Tongue (tissue), 2 donors: ENCODE measurements around the gene MROH7. TPM values are rescaled to one million over a fixed set of nuclear protein-coding genes. Genes with fewer than 3 reads are reported as not detected.

Source experiments
- DNase-seq: peaks from one replicate; pipeline ENCODE4 v3.0.0-alpha.2; 2015
- total RNA-seq: library from RNA; depleted of rRNA; stranded (reverse); fragments of >200 nt; gene quantifications from one replicate; pipeline ENCODE4 v1.2.3, GENCODE V29; 2014

The MROH7 gene
- total RNA-seq, 1 donor from 2014 or later, result 4.2 TPM

DNA sequence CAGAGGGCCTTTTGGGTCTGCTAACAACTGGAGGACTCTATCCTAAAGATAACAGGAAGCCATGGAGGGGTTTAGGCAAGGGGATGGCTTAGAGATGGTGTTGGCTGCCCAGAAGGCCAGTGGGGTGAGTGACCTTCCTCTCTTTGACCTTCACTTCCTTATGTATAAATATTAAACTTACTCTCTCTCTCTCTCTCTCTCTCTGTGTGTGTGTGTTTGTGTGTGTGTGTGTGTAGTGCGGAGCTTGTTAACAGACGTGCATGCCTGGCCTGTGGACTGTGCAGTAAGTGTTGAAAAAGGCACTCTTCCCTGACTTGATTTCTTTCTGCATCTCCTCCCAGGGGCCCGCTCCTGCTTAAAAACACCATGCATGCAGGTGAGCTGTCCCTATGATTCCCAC, 10.0 kb downstream of the MROH7 start:
- no peak for DNase-seq

DNA sequence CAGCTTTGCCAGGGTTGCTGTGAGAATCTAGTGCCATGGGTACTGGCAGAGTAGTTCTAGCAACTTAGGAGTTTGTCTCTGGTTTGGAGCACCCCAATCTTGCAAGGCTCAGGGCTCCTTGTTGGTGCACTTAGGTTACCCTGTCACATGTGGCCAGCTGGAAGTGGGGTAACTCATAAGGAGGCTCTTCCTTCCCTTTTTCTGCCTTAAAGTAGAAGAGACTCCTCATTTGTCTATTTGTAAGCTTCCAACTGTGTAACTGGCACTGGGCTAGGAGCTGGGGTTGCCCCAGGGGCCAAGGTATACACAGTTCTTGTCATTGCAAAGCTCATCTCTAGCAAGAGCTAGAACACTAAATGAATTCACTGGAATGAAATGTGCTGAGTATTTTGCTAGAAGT, 10.6 kb downstream of the MROH7 start:
- DNase-seq, result no peak

DNA sequence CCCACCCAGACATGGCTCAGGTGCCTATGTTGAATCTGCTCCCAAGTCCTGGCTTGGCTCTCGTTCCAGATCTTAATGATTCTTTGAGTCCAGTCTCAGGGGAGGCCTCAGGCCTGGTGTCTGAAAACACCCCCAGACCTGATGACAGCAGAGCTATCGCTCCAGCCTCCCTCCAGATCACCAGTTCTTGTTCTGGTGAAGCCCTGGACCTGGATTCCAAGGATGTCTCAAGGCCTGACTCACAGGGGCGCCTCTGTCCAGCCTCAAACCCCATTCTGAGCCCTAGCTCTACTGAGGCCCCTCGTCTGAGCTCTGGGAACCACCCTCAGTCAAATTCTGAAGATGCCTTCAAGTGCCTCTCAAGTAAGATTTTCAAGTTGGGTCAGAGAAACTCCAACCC, 11.4 kb downstream of the MROH7 start:
- no peak for DNase-seq

DNA sequence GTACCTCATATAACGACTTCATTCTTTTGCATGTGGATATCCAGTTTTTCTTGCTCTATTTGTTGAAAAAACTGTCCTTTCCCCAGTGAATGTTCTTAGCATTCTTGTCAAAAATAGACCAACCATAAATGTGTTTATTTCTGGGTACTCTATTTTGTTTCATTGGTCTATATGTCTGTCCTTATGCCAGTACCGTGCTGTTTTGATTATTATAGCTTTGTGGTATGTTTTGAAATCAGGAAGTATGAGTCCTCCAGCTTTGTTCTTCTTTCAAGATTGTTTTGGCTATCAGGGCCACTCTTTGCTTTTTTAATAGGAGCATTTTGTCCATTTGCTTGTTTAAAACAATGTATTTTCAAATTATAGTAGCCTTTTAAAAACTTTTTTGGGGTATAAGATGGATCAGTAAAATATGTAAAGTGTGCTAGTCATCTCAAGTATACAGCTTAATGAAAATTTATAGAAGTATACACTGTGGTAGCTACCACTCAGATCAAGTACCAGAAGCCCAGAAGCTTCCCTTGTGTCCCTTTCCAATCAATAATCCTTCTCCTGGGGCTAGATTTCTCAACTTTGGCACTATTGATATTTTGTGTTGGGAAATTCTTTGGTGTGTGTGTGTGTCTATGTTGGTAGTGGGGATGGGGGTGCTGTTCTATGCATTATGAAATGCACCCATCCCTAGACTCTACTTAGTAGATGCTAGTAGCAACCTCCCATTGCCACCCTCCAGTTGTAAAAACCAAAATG, 16.8 kb downstream of the MROH7 start:
- DNase-seq, result no peak

DNA sequence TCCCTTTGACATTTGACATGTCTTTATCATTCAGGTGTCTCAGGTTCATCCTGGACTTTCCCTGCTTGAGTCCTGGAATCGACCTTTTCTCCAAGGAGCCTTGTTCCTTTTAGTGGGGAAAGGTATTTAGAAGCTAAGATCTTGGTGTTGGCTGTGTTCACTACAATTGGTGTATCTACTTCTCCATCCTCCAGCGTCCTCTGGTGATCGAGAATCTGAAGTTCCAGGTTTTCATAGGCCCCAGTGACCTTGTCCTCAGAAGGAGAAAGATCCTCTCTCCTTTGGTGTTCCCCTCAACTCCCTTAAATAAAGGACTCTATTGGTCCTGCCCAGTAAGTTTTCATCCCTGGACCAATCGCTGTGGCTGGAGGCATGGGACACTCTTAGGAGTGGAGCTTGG, 22.1 kb downstream of the MROH7 start:
- DNase-seq, result no peak

DNA sequence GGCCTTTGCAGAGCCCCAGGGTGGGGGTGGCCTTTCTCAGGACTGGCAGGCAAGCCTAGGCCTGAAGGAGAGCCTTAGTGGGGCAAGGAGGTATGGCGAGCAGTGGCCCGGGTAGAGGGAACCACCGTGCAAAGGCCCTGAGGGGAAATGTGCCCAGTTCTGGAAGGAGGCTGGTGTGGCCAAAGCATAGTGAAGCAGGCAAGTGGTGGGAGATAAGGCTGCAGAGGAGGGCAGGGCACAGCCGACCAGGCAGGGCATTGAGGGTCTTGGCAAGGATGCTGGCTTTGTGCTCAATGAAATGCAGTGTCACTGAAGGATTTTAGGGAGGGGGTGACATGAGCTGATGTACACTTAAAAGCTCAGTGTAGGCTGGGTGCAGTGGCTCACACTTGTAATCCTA, 22.8 kb downstream of the MROH7 start:
- DNase-seq, result no peak

DNA sequence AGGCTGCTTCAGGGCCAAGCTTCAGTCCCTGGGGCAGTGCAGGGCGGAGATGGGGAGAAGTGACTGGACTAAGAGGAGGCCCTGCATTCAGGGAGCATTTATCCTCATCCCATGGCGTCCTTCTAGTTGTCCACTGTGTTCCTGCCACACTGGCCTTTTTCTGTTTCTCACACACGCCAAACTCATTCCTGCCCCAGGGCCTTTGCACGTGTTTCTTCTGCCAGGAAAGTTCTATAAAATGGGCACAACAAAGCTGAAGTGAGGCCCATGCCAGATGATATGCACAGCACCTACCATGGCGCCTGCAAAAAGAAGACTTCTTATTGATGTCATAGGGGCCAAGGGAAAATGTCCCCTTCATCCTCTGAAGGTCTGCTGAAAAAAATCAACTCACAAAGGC, 24.3 kb downstream of the MROH7 start:
- no peak for DNase-seq

DNA sequence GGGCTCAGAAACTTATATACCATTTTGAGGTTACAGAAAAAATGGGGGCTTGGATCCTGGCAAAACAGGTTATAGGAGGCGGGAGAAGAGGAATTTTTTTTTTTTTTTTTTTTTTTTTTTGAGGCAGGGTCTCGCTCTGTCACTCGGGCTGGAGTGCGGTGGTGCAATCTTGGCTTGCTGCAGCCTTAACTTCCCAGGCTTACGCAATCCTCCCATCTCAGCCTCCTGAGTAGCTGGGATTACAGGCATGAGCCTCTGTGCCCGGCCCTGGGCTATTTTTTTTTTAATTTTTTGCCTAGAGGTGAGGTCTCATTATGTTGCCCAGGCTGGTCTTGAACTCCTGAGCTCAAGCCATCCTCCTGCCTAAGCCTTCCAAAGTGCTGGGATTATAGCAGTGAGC, 24.7 kb downstream of the MROH7 start:
- DNase-seq, result no peak

DNA sequence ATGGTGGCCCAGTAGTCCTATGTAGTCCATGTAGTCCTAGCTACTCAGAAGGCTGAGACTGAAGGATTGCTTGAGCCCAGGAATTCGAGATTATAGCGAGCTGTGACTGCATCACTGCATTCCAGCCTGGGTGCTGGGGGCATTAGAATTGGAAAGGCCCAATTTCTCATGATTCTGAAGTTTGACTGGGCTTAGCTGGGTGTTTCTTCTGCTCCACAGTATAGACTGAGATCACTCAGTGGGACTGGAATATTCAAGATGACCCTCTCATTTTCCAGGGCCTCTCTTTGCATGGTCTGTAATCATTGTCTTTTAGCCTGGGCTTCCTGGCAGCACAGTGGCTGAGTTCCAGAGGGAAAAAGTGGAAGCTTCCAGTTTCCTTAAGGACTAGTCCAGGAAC, 26.2 kb downstream of the MROH7 start:
- no peak for DNase-seq

DNA sequence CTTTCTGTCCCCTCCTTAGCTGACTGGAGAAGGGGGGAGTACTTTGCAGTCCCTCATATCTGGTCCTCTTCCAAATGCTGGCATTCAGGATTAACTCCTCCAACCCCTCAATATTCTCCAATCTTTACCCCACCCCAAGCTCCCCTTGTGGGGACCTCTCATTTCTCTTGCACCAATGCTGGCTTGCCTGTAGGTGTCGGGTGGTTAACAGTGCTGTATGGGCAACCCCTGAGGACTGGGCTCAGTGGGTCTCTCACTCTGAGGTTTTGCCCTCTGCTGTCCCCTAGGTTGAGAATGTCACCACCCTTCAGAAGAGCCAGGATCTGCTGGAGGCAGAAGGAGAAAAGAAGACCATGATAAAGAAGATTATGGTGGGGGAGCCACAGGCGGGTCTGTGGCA, 27.0 kb downstream of the MROH7 start:
- no peak for DNase-seq

DNA sequence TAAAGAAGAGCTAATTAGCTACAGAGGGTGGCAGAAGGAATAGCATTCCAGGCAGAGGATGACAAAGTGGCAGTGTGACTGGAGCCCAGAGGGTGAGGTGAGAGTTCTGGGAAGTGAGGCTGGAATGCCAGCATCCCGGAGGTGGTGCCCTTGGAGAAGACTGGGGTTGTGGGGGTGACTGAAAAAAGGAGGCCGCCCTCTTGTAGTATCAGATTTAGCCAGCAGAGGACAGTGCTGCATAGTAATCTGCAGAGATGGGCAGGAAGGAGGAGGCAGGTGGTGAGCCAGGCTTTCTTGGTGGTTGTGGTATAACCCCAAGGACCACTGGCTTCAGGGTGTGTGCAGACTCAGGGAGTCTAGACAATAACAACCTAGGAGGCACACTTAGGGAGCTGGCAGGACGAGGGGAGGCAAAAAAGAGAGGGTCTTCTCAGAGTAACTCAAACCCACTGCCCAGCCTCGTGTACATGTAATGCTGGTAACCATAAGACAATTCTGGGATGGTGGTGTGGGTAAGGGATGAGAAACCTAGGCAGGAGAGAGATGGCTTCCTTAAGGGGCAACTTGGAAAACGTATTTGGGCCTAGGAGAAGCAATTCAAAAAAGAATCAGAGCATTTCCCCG, 30.5 kb downstream of the MROH7 start:
- DNase-seq, result peak; percentile 19

DNA sequence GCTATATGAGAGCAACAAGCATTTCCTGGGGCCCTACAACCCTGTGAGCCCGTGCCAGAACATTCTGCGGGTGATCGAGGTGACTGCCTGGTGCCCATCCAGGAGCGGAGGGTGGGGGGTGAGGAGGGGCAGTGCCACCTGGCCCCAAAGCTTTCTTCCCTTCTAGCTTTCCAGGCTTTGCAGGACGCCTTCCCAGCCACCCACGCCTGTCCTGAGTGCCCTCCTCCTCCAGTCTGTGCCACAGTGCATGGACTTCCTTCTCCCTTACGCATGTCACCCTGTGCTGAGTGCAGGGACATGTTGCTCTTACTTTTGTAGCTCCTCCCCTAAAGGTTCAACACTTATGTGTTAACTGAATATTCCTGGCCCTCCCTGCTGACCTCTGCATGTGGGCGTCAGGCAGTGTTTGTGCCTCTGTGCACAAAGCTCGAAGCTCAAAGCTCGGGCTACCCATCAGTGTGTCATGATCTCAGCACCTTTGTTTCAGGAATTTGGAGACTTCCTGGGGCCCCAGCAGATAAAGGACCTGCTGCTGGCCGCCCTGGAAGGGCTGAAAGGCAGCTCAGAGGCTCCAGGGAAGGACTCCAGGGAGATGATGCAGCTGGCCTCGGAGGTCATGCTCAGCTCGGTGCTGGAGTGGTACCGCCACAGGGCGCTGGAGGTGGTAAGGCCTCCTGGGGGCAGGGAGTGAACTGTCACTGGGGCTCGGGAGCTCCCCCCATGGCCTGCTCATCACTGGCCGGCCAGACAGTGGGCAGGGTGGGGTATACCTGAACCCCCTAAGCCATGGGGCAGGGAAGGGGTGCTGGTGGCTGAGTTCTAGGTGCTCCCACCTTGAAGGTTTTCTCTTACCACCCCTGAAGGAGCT, 37.4 kb downstream of the MROH7 start:
- DNase-seq, result no peak

DNA sequence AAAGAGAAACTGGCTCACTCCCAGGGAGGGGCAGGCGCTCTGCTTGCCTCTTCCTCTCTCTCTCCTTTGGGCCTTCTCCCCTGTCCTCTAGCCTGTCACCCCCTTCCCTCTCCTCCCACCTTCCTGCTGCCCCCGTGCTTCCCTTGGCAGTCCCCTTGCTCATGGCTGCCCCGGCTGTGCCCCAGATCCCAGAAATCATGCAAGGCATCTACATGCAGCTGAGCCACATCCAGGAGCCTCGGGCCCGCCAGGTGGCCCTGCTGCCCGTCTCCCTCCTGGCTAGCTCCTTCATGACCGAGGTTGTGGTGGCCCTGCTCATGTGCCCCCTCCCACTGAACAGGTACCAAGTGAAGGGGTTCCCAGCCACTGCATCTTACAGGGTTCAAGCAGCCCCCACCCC, 38.1 kb downstream of the MROH7 start:
- no peak for DNase-seq

DNA sequence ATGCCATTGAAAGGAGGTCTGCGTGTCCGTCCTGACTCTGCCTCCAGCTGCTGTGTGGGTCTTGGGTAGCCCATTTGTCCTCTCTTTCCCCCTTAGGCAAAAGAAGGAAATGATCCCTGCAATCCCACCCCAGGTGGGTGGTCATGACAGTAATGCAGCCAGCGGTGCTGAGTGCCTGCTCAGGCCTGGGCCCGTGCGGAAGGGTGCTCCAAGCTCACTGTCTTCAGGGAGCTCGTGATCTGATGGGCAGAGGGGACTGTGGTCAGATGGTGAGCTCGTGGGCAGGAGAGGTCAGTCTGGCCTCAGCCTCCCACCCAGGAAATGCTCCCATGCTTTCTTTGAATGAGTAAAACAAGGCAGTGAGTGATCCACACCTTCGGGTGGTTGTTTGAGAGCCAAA, 38.8 kb downstream of the MROH7 start:
- DNase-seq, result no peak

DNA sequence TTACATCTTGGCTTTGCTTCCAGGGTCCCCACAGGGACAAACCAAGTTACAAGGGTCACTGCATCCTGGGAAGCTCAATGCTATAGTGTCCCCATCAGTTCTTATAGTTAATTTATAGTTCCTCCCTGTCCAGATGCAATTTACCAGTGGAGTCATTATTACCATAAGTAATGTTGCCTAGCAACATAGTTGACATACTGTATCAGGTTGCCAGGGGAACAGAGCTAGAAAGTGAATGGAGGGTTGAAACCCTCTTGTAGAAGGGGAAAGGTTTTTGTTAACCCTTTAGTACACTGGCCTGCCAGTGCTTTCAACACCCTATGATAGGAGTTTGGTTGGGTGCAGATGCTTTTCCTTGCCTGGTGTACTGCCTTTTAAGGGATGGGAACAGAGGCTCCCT, 39.8 kb downstream of the MROH7 start:
- DNase-seq, result peak; percentile 60

DNA sequence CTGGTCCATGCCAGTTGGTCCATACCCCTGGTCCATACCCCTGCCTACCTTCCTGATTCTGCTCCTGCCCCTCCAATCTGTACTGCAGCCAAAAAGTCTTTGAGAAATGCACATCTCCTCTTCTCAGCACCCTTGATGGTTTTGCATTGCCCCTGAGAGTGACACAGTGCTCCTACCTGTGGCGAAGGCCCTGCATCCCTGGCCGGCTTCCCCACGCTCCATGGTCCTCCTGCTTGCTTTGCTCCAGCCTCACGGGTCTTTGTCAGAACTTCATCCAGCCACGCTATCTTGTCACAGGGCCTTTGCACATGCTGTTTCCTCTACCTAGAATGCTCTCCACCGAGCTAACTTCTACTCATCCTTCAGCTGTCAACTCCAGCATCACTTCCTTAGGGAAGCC, 41.9 kb downstream of the MROH7 start:
- no peak for DNase-seq

DNA sequence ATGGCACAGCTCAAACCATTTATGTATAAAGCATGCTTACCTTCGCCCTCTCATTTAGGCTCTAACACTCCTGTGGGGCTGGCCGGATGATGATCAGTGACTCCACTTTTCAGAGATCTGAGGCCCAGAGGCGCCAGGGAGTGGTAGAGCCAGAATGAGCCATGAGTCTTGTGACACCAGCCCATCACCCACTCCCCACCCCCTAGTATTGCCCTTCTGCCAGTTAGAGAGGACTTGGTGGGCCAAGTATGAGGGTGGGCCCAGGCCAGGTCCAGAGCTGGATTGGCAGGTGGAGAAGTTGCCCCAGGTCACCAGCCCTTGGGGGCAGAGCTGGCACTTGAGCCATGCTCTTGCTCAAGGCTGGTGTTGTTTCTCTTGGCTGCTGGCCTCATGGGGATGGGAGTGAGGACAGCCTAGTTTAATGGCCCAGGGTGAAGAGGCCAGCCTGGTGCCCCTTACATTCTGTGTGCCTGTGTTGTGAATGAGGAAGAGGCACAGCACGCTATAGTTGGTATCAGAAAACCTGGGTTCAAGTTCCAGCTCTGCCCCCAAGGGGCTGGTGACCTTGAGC, 43.8 kb downstream of the MROH7 start:
- no peak for DNase-seq

DNA sequence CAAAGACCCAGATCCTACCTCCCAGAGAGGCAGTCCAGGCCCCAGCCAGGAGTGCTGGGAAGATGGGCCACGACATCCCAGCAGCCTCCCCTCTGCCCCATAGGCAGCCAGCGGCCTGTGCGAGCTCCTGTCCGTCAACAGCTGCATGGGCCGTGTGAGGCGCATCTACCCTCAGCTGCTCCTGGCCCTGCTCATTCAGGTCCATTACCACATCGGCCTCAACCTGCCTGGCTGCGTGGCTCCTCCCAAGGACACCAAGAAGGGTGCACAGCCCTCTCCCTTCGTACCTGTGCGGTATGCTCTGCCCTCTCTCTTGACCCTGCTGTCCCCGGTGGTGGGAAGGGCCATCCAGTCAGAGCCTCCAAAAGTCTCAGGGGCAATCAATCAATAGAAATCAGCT, 44.6 kb downstream of the MROH7 start:
- DNase-seq, result no peak

DNA sequence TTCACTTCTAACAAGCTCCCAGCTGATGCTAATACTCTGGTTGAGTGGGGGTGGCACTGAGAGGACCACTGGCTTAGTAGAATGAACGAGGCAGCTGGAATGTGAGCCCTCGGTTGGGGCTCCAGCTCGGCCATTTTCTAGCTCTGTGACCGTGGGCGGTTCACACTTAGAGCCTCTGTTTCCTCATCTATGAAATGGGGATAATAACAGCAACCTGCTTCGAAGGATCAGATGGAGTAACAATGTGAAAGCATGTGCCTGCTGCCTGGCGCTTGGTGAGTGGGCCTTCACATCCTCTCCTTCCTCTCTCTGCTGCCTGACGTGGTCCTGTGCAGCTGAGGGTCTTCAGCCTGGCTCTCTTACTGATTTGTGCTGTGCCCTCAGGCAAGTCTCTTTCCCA, 53.2 kb downstream of the MROH7 start:
- no peak for DNase-seq

DNA sequence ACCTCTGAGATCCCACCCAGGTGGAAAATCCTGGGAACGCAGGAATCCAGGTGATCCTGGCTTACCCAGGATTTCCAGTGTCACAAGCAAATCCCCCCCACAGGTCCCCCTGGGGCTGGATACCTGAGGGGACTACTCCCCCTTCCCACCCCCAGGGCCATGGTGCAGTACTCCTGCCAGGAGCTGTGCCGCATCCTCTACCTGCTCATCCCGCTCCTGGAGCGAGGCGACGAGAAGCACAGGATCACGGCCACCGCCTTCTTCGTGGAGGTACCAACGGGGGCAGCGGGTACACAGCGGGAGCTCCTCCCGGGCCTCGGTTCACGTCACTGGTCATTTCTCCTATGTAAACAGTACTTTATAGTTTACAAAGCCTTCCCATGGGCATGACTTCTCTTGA, 53.6 kb downstream of the MROH7 start:
- no peak for DNase-seq

DNA sequence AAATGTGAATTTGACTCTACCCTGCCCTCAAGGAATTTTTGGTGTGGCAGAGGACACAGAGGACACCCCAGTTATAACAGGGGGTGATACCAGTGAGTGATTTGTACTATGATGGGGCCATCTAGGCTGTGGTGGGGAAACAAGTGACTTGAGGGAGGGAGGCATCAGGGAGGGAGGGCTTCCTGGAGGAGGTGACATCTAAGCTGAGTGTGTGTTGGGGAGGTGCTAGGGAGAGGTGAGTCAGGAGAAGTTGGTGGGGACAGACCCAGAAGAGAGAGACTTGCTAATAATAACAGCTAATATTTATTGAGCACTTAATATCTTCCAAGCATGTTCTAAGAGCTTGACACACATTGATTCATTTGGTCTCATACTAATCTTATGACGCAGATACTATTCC, 54.2 kb downstream of the MROH7 start:
- DNase-seq, result no peak

DNA sequence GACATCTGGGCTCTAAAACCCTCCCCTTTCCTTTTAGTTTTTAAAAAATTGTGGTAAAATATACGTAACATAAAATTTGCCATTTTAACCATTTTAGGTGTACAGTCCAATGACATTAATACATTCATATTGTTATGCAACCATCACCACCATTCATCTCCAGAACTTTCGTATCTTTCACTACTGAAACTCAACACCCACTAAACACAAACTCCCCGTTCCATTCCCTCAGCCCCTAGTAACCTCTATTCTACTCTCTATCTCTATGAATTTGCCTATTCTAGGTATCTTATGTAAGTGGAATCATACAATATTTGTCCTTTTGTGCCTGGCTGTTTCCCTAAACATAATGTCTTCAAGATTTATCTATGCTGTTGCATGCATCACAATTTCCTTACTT, 54.7 kb downstream of the MROH7 start:
- DNase-seq, result no peak

DNA sequence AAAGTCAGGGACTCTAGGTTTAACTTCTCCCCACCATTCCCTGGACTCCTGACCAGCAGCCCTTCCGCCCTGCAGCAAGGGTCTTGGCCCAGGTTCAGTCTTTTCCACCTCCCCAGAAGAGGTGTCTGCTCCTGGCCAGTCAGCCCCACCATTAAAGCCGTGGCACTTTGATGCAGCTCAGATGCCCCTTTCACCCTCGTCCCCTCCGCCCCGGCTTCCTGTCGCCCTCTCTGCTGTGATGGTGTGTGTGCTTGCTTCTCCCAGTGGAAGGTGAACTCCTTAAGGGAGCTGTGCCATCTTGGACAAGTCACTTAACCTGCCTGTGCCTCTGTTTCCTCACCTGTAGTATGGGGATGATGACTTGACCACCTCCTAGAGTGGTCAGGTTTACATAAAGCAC, 56.3 kb downstream of the MROH7 start:
- no peak for DNase-seq
